DMS79 treated with DMSO at 0.1 percent for 48 hours (cell line): ENCODE results near the gene MYO1E.
A peak's percentile ranks its signal among the peaks of the same experiment; 100 is the strongest.
"Not testable (repeated sequence)": the region's sequence is repeated elsewhere in the genome, so short reads cannot be mapped to it uniquely, and the experiment has no call there.

ENCODE experiments used
- DNase-seq: peaks from one replicate; lab custom pipeline; 2025; lab: John Stamatoyannopoulos, UW

The MYO1E gene

GRCh38 chr15:59162080-59162479 lies 210.6 kb downstream of the MYO1E start:
- not testable (repeated sequence) for DNase-seq

GRCh38 chr15:59160880-59161593 lies 211.6 kb downstream of the MYO1E start:
- no peak for DNase-seq

DNA sequence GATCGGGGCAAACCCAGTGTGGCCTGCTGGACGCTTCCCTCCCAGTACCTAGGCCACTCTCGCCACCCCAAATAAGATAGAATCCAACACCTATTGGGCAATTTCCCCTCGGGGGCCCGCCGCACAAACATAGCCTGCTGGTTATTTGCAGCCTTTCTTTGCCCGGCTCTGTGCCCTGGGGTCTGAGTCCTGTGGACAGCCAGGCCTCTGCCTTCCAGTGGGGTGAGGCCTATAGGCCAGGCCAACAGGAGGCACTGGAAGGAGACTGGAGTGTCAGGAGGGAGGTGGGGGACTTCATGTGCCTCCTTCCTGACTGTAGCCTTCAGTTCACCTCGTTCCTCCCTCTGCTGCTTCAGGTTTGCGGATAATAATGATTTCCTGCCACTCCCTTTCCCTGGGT lies 213.5 kb downstream of the MYO1E start:
- no peak for DNase-seq

DNA sequence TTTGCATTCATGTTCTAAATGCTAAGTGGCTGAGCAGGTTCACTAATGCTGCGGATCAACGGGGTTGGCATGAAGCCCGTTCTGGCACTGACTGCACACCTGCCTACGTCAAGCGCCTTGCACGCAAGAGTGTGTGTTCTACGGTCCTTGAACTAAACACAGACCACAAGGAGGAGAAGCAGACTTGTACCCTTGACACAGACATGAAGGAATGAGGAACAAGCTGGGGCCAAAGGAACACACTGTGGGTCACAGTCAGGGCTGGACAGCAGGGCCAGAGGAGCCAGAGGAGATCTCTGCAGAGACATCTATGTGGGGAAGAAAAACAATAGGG lies 214.0 kb downstream of the MYO1E start:
- peak; percentile 78 for DNase-seq

GRCh38 chr15:59157840-59158700 lies 214.6 kb downstream of the MYO1E start:
- DNase-seq, result peak; percentile 20

GRCh38 chr15:59157396-59157795 lies 215.3 kb downstream of the MYO1E start:
- DNase-seq, result no peak

DNA sequence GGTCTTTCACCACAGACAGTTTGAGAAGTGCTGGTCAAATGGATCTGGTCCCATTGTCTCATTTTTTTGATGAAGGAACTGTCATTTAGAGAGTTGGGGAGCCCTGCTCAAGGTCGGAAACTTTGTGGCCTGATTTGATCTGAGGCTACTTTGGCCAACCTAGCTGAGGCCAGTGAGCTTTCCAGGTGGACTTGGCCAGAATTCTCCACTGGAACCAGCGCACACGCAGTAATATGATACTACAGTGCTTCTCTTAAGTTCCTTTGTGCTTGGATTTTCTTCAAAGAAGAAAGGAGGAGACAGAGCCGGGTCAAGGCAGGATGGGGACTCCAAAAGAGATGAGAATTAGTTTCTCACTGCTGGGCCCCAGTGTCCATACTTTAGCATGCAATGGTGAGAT lies 217.2 kb downstream of the MYO1E start:
- no peak for DNase-seq

GRCh38 chr15:59154243-59154642 lies 218.4 kb downstream of the MYO1E start:
- DNase-seq, result no peak

DNA sequence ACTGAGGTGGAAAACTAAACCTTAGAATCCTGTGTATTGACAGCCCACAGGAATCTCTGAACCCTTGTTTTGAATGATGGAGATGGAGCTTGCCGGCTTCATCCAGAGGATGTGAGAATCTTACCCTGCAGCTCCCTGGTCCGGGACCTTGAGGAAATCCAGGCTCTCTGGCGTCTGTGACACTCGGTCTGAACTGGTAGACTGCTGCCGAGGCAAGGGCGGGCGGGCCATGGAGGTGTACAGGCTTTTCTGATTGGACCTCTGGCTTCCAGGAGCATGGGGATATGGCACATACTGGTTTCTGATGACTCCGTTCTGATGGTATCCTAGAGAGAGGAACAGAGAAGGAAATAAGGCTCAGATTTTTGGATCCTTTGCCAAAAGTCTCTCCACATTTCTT lies 219.2 kb downstream of the MYO1E start:
- DNase-seq, result no peak

DNA sequence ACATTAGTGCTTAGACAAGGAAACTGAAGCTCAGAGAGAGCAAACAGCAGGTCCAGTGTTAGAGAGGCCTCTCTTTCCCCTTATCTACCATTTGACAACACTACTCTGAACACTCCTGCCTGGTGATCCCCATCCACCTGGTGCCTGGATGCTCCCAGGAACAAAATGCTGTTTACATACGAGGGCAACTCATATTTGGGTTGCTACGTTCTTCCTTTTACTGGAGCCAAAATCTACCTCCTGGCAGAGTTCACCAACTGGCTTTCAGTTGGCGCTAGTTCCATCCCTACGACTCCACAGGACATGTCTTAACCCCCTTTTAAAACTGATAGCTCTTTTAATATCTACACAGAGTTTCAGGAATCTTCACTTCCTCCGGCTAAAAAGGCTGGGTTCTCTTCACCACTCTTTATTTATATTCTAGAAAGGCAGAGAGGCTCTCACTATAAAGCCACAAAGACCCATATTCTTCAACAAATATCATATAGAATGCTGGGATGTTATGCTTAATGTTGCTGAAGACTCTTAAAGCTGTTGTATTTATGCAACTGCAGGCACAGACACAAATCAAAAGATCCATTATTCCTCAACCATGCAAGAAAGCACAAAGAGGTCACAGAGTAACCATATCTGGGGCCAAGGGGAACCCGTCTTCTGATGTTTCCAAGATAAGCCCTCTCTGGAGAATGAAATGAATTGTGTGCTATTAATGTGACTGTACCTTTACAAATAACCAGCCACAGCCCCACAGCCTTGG lies 219.8 kb downstream of the MYO1E start:
- no peak for DNase-seq

DNA sequence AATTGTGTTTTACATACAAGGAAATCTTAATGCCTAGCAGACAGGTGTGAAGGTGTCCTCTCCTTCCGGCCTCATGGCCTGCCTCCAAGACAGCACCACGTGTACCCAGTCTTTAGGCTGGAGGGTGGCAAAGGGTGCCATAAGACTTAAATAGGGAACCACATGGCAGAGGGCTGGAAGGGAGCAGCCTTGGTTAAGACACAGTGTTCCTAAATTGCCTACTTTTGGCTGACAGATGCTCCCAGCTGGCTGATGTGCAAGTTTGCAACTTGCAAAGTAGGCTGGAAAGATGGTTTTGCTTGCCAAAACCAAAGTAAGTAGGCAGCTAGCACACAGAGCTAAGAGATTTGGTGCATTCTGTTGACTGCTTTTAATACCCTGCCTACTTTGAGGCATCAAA lies 222.5 kb downstream of the MYO1E start:
- DNase-seq, result no peak

DNA sequence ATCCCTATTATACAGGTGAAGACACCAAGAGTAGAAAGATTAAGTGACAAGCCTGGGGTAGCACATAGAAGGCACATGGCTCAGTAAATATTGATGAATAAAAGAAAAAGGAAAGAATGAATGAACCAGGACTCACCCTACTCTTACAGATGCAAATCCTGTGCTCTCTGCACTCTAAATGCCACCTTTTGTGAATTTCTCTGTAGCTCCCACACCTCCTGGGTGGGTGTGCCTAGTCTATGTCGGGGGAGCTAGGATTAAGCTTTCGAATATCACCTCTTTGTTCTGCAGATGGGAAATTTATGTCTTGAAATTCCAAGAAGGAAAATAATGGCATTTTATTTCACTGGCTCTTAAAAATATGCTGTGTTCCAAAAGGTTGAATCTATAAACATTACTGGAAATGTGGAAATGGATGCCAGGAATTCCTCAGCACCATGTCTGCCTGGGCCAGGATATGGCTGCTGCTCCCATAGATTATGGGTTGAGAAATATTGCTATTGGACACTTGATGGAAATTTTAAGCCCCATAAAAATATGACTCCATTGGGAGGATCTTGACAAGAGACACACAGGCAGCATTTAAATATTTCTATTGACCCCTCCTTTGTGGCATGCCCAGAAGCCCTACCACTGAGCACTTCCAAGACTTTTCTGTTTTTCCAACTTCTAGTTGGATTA lies 224.4 kb downstream of the MYO1E start:
- DNase-seq, result no peak

GRCh38 chr15:59147666-59148065 lies 225.0 kb downstream of the MYO1E start:
- DNase-seq, result no peak

DNA sequence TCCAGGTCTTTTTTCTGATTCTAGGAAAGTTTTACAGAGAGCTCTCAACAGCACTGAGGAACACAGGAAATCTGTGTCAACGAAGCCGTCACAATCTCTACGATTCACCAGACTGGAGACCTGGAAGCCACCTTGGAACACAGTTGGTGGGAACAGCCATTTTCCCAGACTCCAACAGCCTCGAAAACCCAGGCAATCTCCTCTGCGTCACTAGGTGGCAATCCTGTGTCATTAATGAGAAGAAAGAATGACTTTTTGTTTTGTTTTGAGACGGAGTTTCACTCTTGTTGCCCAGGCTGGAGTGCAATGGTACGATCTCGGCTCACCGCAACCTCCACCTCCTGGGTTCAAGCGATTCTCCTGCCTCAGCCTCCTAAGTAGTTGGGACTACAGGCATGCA lies 228.1 kb downstream of the MYO1E start:
- not testable (repeated sequence) for DNase-seq

DNA sequence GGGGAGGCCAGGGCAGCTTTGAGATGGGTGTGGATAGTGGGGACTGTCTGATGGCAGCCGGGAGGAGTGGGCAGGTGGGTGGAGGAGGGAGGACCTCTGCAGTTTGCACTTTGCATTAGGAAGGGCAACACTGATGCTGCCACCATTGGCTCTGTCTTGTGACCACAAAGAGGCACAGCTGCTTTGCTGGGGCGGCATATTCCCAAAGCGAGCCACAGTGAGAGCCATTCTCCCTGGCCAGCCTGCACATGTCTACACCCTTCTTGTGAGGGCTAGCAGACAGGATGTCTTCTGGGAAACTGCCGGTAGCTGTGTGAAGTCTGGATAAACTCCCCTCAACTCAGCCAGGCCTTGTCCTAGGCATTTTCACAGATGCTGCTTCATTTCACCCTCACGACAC lies 229.4 kb downstream of the MYO1E start:
- DNase-seq, result no peak

DNA sequence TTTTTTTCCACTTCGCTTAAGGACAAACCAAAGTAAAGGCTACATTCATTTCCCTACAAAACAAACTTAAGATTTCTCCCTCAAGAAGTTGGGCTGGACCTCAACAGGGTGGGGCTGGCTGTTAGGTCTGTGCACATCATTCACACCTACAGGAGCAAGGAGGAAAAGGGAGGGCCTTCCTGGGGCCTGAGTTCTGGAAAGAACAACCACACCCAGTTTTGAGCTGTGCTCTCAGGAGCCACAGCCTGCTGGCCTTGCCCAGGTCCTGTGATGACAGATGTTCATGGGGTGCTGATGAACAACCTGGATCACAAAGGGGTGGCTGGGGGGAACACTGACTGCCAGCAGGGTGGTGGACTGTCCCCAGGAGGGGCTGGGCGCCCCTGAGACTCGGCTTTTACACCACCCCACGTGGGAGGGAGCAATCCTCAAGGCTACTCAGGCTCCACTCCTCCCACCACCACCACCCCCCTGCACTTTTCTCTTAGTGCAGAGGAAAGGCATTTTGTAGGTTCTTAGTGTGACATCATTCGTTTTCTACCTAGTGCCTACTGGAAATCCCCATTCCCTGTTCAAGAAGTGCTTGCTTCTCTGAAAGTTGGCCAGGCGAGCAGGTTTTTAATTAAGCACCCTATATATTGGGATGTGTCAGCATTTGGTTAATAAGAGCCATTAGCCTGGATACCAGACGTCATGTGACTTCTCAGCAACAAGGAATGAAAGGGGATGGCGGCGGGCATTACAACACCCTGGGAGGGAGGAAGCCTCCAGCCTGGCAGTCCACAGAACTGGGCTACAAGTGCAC lies 232.0 kb downstream of the MYO1E start:
- no peak for DNase-seq

DNA sequence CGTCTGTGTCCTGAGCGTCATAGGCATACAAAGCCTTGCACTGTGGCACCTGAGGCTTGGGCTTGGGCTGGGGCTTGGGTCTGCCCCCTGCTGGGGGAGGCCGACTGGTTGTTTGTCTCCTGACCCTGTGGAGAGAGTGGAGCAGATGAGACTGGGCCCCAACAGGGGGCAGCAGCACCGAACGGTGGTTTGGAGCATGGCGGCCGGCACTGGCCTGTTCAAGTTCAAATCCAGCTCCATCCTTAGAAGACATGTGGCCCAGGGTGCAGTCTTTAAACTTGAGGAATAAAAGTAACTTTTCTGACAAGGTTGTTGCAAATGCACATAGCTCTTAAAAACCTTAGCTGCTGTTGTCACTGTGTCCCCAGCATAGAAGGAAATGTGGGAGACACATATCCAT lies 234.4 kb downstream of the MYO1E start:
- no peak for DNase-seq

DNA sequence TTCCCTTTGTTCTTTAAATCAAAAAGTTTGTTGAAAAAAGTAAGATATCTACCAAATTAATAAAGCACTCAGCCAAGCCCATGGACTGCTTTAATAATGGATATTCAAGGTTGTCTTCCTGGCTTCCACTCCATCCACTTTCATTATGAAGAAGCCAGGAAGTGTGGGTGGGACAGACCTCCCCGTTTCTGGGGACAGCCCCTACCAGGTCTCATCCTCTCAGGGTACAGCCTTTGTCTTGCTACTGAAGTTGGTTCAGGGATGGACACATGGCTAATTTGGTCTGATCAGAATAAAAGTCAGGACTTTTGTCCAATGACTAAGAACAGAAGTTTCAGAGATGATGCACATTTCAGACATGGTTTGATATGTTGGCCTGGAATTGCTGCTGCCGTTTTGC lies 235.1 kb downstream of the MYO1E start:
- DNase-seq, result no peak

DNA sequence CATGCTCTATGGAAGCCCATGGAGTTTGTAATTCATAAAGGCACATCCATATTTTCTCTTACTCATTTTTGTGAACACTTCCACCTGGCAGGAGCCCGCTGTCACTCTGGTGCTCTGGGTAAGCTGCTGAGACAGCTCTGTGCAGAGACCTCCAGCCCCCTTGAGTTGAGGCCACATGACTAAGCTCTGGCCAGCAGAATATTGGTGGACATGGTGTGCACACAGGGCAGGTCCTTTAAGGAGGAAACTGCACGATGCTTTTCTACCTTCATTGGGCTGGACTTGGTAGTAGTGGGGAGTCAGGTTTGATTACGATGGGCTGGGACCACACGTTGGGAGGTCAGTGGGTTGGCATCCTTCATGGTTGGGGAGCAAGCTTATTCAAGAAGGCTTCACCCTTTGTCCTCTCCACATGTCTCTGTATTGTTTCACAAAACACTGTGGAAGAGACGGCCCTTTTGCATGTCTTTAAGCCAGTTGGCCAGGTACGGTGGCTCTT lies 238.7 kb downstream of the MYO1E start:
- DNase-seq, result no peak

GRCh38 chr15:59131969-59132562 lies 240.6 kb downstream of the MYO1E start:
- no peak for DNase-seq

- DNase-seq, result no peak
Measured at GRCh38 chr15:59131456-59131855, 241.2 kb downstream of the MYO1E start.
